Right atrium auricular region (tissue), 2 donors: ENCODE results near the gene SUN1. TPM values are rescaled to one million over a fixed set of nuclear protein-coding genes. Genes with fewer than 3 reads are reported as not detected.

ENCODE experiments used
- DNase-seq: peaks from one replicate; pipeline ENCODE4 v3.0.0-alpha.2; 2019; ENCODE audit warnings: low spot score
- H3K27ac ChIP-seq, 2 donors: fragments of 200-600 bp; sonication (generic); 1 replicate in 1 of 2; 2 replicates in 1 of 2; pipeline ENCODE4 v1.5.1; 2016 to 2019
- H3K27me3 ChIP-seq, 2 donors: fragments of 200-600 bp; sonication (generic); one replicate each; pipeline versions ENCODE4 v1.5.1 to v1.6.0; 2017 to 2019
- H3K36me3 ChIP-seq: fragments of 200-600 bp; sonication (generic); one replicate; pipeline ENCODE4 v1.5.1; 2016
- H3K4me1 ChIP-seq, 2 donors: fragments of 200-600 bp; sonication (generic); one replicate each; pipeline versions ENCODE4 v1.5.1 to v1.6.0; 2017 to 2019
- H3K4me3 ChIP-seq, 2 donors: fragments of 200-600 bp; sonication (generic); 1 replicate in 1 of 2; 2 replicates in 1 of 2; pipeline ENCODE4 v1.5.1; 2017 to 2019; ENCODE audit warnings: mild to moderate bottlenecking in 1 of 2, moderate library complexity in 1 of 2
- H3K9me3 ChIP-seq, 2 donors: fragments of 200-600 bp; sonication (generic); one replicate each; pipeline ENCODE4 v1.5.1; 2019
- total RNA-seq, 2 donors: library from RNA; depleted of rRNA; stranded (reverse); fragments of >200 nt; gene quantifications; one replicate each; pipeline ENCODE4 v1.1.0, GENCODE V29; 2016
- TF ChIP-seq, protein P1 (sequence below), 2 donors: fragments of 200-600 bp; sonication (generic); IDR thresholded peaks; one replicate each; pipeline ENCODE4 v1.5.1; 2019; ENCODE audit warnings: antibody characterized with exemption in 2 of 2

Gene SUN1
- total RNA-seq, 2 donors from 2014 or later, result 84.4 to 97.5 TPM

DNA sequence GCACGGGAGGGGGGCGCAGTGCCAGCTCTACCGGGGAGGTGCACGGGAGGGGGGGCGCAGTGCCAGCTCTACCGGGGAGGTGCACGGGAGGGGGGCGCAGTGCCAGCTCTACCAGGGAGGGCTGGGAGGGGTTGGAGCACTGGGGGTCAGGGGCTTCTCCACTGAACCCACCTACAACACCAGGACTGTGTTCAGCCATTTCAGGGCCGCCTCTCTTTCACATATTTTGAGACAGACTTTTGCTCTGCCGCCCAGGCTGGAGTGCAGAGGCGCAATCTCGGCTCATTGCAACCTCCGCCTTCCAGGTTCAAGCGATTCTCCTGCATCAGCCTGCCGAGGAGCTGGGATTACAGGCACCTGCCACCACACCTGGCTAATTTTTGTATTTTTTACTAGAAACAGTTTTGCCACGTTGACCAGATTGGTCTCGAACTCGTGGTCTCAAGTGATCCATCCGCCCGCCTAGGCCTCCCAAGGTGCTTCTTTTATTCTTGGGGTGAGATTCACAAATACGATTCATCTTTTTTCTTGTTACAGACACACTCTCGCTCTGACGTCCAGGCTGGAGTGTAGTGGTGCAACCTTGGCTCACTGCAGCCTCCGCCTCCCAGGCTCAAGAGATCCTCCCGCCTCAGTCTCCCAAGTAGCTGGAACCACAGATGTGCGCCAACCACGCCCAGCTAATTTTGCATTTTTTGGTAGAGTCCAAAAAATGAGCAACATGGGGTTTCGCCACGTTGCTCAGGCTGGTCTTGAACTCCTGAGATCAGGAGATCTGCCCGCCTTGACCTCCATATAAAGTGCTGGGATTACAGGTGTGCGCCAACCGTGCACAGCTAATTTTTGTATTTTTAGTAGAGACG, 85.2 kb downstream of the SUN1 start:
- Histone ChIP-seq H3K4me3 (no peak overlapping the region), H3K9me3 (no peaks in the 10 kb centered on the region), H3K27me3 (no peaks in the 10 kb centered on the region), H3K27ac (no peak overlapping the region), H3K36me3 (no peaks in the 10 kb centered on the region), H3K4me1 (peaks cover 0 to 8% of the 10 kb centered on the region in 2 donors)
- TF ChIP-seq, protein P1, sequence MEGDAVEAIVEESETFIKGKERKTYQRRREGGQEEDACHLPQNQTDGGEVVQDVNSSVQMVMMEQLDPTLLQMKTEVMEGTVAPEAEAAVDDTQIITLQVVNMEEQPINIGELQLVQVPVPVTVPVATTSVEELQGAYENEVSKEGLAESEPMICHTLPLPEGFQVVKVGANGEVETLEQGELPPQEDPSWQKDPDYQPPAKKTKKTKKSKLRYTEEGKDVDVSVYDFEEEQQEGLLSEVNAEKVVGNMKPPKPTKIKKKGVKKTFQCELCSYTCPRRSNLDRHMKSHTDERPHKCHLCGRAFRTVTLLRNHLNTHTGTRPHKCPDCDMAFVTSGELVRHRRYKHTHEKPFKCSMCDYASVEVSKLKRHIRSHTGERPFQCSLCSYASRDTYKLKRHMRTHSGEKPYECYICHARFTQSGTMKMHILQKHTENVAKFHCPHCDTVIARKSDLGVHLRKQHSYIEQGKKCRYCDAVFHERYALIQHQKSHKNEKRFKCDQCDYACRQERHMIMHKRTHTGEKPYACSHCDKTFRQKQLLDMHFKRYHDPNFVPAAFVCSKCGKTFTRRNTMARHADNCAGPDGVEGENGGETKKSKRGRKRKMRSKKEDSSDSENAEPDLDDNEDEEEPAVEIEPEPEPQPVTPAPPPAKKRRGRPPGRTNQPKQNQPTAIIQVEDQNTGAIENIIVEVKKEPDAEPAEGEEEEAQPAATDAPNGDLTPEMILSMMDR (IDR thresholded peaks at IDR 0.05), result no peak
- DNase-seq, result no peak

- TF ChIP-seq, protein P1 (IDR thresholded peaks at IDR 0.05), result no peak
- no peaks in the 10 kb centered on the region for H3K27me3 ChIP-seq
- no peaks in the 10 kb centered on the region for H3K36me3 ChIP-seq
- H3K4me1 ChIP-seq, result peaks cover 0 to 14% of the 10 kb centered on the region in 2 donors
- H3K4me3 ChIP-seq, result no peak overlapping the region
- DNase-seq, result no peak
- no peaks in the 10 kb centered on the region for H3K9me3 ChIP-seq
- no peak overlapping the region for H3K27ac ChIP-seq
Observed at GRCh38 chr7:918118-918425, 85.8 kb downstream of the SUN1 start.

- Histone ChIP-seq H3K4me1 (peaks cover 0 to 19% of the 10 kb centered on the region in 2 donors), H3K36me3 (no peaks in the 10 kb centered on the region), H3K4me3 (no peak overlapping the region), H3K9me3 (no peaks in the 10 kb centered on the region), H3K27ac (no peak overlapping the region), H3K27me3 (no peaks in the 10 kb centered on the region)
- DNase-seq, result no peak
- TF ChIP-seq, protein P1 (IDR thresholded peaks at IDR 0.05), result no peak
Observed at GRCh38 chr7:918441-919113, 86.3 kb downstream of the SUN1 start.

GRCh38 chr7:919114-919442, 86.8 kb downstream of the SUN1 start:
- Histone ChIP-seq H3K27ac (no peak overlapping the region), H3K27me3 (no peaks in the 10 kb centered on the region), H3K36me3 (no peaks in the 10 kb centered on the region), H3K4me3 (no peak overlapping the region), H3K9me3 (no peaks in the 10 kb centered on the region), H3K4me1 (peaks cover 0 to 21% of the 10 kb centered on the region in 2 donors)
- no peak for DNase-seq
- TF ChIP-seq, protein P1 (IDR thresholded peaks at IDR 0.05), result no peak

- no peaks in the 10 kb centered on the region for H3K36me3 ChIP-seq
- TF ChIP-seq, protein P1 (IDR thresholded peaks at IDR 0.05), result no peak
- H3K9me3 ChIP-seq, result no peaks in the 10 kb centered on the region
- DNase-seq, result no peak
- no peak overlapping the region for H3K27ac ChIP-seq
- peaks cover 0 to 28% of the 10 kb centered on the region in 2 donors for H3K4me1 ChIP-seq
- no peak overlapping the region for H3K4me3 ChIP-seq
- H3K27me3 ChIP-seq, result no peaks in the 10 kb centered on the region
Observed at GRCh38 chr7:919924-920341, 87.7 kb downstream of the SUN1 start.
